ENCODE data around the gene TMEM132D.

Gene TMEM132D

DNA sequence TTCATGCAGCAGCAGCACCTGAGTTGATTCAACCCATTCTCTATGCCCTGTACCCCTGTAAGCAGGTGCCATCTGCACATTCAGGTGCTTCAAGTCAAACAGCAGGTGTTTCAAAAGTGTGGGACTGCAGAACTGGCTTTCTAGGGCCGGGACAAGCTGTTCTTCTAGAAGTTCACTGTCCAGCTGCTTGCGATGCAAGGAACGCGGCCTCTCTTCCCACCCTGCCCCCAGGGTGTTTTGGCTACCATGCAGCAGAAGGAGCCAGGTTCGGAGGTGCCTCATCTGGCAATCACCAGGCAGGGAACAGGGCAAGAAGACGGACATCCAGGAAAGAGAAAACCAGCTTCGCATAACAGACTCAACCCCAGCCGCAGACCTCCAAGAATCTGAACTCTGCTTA is 35.2 kb downstream of the TMEM132D start:
- CTCF ChIA-PET = no interaction called here
- TF ChIP-seq, protein P1, sequence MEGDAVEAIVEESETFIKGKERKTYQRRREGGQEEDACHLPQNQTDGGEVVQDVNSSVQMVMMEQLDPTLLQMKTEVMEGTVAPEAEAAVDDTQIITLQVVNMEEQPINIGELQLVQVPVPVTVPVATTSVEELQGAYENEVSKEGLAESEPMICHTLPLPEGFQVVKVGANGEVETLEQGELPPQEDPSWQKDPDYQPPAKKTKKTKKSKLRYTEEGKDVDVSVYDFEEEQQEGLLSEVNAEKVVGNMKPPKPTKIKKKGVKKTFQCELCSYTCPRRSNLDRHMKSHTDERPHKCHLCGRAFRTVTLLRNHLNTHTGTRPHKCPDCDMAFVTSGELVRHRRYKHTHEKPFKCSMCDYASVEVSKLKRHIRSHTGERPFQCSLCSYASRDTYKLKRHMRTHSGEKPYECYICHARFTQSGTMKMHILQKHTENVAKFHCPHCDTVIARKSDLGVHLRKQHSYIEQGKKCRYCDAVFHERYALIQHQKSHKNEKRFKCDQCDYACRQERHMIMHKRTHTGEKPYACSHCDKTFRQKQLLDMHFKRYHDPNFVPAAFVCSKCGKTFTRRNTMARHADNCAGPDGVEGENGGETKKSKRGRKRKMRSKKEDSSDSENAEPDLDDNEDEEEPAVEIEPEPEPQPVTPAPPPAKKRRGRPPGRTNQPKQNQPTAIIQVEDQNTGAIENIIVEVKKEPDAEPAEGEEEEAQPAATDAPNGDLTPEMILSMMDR (conservative IDR thresholded peaks at IDR 0.05; ENCODE audit: low read depth) = no peak
- DNase-seq (ENCODE audit: low spot score) = no peak
- POLR2A ChIA-PET (ENCODE audit: low non-redundant PET) = no interaction called here
- H3K27ac ChIP-seq = no peak overlapping the region

DNA sequence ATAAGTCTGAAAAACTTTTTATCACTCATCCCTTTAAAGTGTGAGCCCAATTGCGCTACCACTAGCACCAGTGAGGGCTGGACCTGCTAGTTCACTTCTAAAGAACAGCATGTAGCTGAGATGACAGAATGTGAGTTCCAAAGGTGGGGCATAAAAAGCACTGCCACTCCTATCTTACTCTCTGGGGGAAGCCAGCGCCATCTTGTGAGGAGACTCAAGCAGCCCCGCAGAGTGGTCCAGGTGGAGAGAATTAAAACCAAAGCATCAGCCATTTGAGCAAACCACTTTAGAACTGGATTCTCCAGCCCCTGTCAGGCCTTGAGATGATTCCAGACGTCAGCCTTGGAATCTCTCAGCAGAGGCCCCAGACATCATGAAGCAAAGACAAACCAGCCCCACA is 39.9 kb downstream of the TMEM132D start:
- TF ChIP-seq, protein P1 (conservative IDR thresholded peaks at IDR 0.05; ENCODE audit: low read depth) = no peak
- no peak for DNase-seq (ENCODE audit: low spot score)
- POLR2A ChIA-PET (ENCODE audit: low non-redundant PET) = no interaction called here
- H3K27ac ChIP-seq = no peak overlapping the region
- CTCF ChIA-PET = interaction anchor here (0.6 kb wide), 1 partner anchor 123 kb away, joined by 3 read pairs; no protein-coding TSS in a partner anchor

DNA sequence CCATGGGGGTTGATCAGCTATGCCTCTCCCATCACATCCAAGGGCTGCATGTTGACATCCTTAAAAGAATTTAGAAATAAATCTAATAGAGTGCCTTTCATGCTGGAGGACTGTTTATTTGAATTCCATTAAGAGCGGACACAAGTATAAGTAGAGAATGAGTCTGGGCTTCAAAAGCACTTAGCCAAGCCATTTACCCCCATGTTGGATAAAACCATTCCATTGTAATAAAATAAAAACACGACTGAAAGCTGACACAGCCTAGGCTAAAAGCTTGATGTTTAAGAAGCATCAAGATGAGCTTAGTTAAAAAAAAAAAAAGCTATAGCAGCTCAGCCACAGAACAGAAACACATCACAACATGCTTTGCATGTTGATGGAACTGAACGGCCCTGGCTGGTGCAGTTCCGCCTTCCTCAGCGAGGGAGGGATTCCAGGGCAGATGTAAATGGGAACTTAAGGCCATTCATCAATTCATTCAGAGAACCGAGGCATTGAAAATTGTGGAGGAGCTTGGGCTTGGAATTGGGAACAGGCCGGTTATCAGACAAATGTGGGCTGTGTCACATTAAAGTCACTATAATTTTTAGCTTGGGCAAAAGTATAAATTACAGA is 41.2 kb downstream of the TMEM132D start:
- CTCF ChIA-PET = interaction anchor here (0.6 kb wide), 2 partner anchors 17 to 342 kb away, joined by 3 read pairs; no protein-coding TSS in a partner anchor
- DNase-seq (ENCODE audit: low spot score) = no peak
- no peak overlapping the region for H3K27ac ChIP-seq
- TF ChIP-seq, protein P1 (conservative IDR thresholded peaks at IDR 0.05; ENCODE audit: low read depth) = no peak
- POLR2A ChIA-PET (ENCODE audit: low non-redundant PET) = no interaction called here

GRCh38 chr12:129861951-129862350 is 41.9 kb downstream of the TMEM132D start:
- ChIA-PET POLR2A (ENCODE audit: low non-redundant PET) (no interaction called here), CTCF (interaction anchor here (0.6 kb wide), 1 partner anchor 18 kb away, joined by 3 read pairs; no protein-coding TSS in a partner anchor)
- no peak overlapping the region for H3K27ac ChIP-seq
- TF ChIP-seq, protein P1 (conservative IDR thresholded peaks at IDR 0.05; ENCODE audit: low read depth) = no peak
- no peak for DNase-seq (ENCODE audit: low spot score)

DNA sequence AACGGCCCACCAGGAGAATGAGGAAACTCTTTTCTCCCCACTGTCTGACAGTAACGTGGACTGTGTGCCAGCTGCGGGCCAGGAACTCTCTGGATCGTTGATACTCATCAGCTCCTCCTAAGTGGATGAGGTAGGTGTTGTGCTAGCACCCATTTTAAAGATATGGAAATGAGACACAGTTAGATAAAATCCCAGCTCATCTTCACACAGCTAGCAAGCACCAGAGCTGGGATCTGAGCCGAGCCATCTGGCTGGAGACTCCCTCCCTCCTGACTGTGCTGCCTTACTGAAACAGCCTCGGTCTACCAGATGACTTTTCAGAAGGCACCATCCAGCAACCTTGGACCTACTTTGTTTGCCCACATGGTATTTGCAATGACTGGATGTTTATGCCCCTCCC is 49.2 kb downstream of the TMEM132D start:
- TF ChIP-seq, protein P1 (conservative IDR thresholded peaks at IDR 0.05; ENCODE audit: low read depth) = no peak
- no peak overlapping the region for H3K27ac ChIP-seq
- DNase-seq (ENCODE audit: low spot score) = no peak
- ChIA-PET POLR2A (ENCODE audit: low non-redundant PET) (no interaction called here), CTCF (no interaction called here)

GRCh38 chr12:129851296-129851695 is 52.5 kb downstream of the TMEM132D start:
- ChIA-PET CTCF (no interaction called here), POLR2A (ENCODE audit: low non-redundant PET) (no interaction called here)
- no peak overlapping the region for H3K27ac ChIP-seq
- DNase-seq (ENCODE audit: low spot score) = no peak
- TF ChIP-seq, protein P1 (conservative IDR thresholded peaks at IDR 0.05; ENCODE audit: low read depth) = no peak

Measured in RWPE1 (cell line).